Measurements from ENCODE around the gene USH2A.

GRCh38 chr1:215878843-215879242, 544.4 kb downstream of the USH2A start:
- TF ChIP-seq POLR2A (IDR thresholded peaks at IDR 0.05; ENCODE audit: low read length) = no peak
- no peak for TF ChIP-seq GATA1 (IDR thresholded peaks at IDR 0.05; ENCODE audit: low read depth, low read length)
